NCI-H82 treated with DMSO at 0.1 percent for 48 hours (cell line): ENCODE measurements around the gene FIBCD1.

Experiments used
- DNase-seq: peaks from one replicate; lab custom pipeline; 2025; ENCODE audit not compliant: unreplicated experiment; lab: John Stamatoyannopoulos, UW

FIBCD1 gene

GRCh38 chr9:130862747-130863146, 76.3 kb downstream of the FIBCD1 start:
- DNase-seq, result no peak

DNA sequence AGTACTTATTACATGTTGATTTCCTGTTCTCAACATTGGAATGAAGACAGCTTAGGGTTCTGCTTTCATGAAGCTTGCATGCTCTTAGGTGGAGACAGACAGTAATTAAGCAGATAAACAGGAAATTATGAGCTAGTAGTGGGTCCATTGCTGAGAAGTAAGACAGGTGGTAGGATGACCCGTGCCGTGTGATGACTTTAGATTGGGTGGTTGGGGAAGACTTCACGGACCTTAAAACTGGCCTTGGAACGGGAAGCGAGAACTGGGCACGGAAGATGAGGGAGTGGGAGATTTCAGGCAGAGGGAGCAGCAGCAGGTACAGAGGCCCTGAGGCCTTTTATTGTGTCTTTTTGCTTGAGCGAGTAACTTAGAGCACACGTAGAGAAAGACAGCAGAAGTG, 76.8 kb downstream of the FIBCD1 start:
- DNase-seq, result no peak

- DNase-seq, result no peak
These were observed 77.5 kb downstream of the FIBCD1 start for GRCh38 chr9:130861372-130862180.

DNA sequence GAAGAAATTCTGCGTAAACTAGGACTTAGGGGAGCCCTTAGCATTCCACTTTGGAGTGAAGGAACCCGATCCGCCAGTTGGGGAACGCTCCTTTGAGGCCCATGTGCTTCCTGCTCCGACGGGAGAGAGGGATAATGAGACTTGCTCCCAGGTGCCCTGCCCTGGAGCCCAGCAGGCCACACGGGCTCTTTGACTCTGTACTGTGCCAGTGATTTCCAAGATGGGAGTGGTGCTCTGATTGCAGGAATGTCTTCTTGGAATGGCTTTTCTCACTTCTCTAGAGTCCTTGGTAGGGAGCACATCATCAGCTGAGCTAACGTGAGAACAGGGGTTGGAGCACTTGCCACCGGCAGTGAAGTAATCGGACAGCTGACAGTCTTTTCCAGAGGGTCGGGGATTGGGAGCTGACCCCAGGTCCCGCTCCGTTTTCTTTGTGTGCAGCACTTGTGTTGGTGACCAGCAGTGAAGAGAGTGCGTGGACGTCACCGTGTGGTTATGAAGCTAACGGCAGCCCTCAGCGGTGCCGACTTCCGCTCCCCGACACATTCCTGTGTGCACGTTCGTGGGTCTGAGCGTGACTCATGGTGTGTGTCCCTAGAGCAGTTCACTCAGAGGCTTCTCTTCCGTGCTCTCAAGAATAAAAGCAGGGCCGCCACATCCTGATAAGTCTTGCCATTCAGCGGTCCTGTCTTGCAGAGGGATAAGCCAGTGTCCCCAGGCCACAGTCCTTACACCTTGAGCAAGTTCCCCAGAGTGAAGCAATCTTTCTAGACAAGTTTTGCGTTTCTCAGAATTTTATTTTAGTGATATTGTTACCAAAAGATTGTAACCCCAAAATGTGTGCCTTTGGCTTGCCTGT, 78.4 kb downstream of the FIBCD1 start:
- no peak for DNase-seq

DNA sequence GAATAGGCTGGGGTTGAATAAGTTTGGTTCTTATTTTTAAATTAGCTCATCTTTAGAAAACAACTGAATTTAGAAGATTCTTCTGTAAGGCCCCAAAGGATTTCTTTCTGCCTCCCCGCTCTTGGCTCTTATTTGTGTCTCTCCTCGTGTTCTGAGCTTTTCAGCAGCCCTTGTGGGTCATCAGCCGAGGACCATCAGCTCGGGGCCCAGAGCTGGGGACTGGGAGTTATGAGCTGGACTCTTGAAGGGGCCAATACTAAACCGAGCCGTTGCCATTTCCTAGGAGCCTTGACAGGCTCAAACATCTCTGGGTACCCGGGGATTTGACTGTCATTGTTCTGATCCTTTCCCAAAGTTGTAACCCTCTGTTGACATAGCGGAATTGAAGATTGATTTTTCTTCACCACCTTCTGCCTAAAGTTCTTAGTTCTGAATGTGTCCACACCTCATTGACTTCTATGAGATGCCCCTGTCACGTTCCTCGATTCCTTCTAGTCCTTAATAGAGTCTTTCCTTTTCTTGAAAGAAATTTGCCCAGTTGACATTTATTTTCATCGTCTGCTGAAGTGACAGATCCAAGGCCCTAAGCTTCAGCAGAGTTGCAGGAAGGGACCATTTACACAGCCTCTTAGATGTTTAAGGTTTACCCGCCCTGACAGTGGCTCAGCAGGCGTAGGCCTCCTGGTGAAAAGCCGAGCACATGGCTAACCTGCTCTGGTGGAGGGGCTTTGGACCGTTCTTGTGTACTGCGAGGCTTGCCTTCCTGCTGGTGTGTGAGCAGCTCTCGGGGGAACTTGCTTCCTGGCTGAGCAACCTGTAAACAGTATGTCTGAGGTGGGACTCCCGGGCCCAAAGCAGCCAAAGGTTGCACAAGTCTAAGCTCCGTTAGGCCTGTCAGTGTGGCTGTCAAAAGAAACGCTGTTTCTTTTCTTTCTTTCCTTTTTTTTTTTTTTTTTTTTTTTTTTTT, 80.0 kb downstream of the FIBCD1 start:
- DNase-seq, result no peak

GRCh38 chr9:130857864-130858738, 80.9 kb downstream of the FIBCD1 start:
- DNase-seq, result no peak

DNA sequence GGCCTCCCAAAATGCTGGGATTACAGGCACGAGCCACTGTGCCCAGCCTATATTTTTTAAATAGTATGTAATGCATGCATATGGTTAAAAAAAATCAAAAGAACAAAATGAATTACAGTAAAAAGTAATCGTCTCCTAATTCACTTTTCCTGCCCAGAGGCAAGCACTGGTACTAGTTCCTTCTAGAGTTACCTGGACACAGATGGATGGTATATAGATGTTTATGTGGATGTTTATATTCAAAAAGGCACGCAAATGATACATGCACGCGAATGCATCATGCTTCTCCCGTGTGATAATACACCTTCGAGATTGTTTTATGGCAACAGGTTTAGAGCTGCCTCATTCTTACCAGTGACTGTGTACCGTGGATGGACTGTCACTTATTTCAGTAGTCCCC, 82.6 kb downstream of the FIBCD1 start:
- no peak for DNase-seq

DNA sequence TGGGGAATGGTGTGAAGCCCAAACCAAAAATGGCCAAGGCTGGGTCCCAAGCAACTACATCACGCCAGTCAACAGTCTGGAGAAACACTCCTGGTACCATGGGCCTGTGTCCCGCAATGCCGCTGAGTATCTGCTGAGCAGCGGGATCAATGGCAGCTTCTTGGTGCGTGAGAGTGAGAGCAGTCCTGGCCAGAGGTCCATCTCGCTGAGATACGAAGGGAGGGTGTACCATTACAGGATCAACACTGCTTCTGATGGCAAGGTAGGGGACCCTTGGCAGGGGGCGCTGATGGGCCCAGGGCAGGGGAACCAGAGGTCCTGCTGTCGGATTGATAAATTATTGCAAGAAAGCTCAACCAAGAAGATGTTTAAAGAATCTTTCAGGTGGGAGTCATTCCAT, 84.2 kb downstream of the FIBCD1 start:
- DNase-seq, result no peak

GRCh38 chr9:130854092-130854491, 85.0 kb downstream of the FIBCD1 start:
- no peak for DNase-seq

DNA sequence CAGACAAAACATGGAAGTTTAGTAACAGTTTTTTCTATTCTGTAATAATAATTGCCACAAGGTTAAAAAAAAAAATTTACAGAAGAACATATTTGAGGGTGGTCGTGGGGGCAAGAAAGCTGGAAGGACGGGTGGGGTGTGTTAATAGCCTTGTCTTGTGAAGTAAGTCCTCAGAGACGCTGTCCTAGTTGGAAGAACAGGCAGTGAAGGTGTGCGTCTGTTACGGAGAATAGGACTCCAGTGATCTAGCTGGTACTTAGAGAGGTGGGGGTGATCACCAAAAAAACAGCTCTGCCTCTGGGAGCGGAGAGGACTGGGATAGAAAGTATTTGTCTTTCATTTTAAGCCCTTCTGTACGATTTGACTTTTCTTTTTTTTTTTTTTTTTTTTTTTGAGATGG, 86.2 kb downstream of the FIBCD1 start:
- DNase-seq, result no peak
